Measurements from ENCODE around the gene CAMK1.

Gene CAMK1

GRCh38 chr3:9793161-9793781, 23.5 kb upstream of the CAMK1 start:
- DNase-seq (ENCODE audit: low read depth, low spot score) = peak; percentile 58

GRCh38 chr3:9792405-9793160, 22.8 kb upstream of the CAMK1 start, which contains the start of the genes ARPC4 and TADA3:
Gene ARPC4 (plus strand): TSS chr3:9793082. CDS start chr3:9793122, 40 bp downstream.
Gene TADA3 (minus strand): TSS chr3:9792473. CDS start chr3:9791466, 1,007 bp downstream.
- peak; percentile 97 for DNase-seq (ENCODE audit: low read depth, low spot score)

- no peak for DNase-seq (ENCODE audit: low read depth, low spot score)
These were observed 22.1 kb upstream of the CAMK1 start for GRCh38 chr3:9791790-9792404.

- DNase-seq (ENCODE audit: low read depth, low spot score) = no peak
These were observed 21.4 kb upstream of the CAMK1 start for GRCh38 chr3:9791127-9791526.

DNA sequence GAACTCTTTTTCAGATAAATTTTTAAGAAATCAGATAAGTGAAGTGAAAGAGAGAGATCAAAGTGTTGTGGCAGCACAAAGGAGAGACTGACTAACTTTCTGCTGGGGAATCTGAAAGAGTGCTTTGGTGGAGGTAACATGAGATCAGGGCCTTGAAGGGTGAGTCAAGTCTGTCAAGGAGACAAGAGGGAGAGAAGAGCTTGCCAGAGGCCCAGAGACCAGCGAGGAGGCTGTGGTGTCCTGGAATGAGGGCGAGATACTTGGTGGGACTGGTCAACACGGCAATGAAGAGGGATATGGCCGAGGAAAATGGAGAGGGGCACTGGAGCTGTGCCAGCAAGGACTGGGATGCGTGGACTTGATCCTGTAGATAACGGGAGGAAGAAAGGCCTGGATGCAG, 18.0 kb upstream of the CAMK1 start:
- DNase-seq (ENCODE audit: low read depth, low spot score) = peak; percentile 25

DNA sequence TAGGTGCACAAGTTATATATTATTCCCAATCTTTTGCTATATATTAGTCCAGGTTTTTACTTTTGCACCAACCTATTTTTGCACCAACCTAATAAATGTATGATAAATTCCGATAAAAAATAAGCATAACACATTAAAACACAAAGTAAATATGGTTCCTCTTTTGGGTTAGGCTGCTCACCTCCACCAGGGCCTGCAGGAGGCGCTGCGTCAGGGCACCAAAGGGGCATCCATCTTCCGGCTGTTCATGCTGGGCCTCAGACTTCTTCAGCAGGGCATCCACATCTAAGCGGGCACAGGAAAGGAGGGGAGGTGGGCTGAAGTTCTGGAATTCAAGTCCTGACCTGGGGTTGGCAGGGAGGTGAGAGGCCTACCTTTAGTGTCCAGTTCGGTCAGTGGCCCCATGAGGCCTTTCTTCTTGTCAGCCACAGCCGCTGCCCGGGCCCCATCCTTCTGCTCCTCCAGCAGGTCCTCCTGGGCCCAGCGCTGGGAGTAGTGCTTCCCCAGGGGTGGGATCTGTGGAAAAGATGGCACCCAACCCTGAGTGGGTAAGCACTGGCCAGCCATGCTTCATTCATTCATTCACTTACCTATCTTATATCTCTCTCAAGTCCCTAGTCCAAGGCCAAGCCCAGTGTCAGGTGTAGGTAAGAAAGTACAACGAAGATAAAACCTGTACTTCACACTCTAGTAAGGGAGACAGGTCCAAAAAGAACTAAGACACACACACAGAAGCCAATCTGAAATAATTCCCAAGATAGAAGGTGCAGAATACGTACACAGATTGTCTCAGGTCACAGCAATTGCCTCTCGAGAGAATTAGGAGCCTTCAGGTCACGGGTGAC, 17.3 kb upstream of the CAMK1 start:
- no peak for DNase-seq (ENCODE audit: low read depth, low spot score)

- no peak for DNase-seq (ENCODE audit: low read depth, low spot score)
These were observed 16.5 kb upstream of the CAMK1 start for GRCh38 chr3:9786209-9786739.

- no peak for DNase-seq (ENCODE audit: low read depth, low spot score)
These were observed 15.9 kb upstream of the CAMK1 start for GRCh38 chr3:9785602-9786001.

- DNase-seq (ENCODE audit: low read depth, low spot score) = no peak
These were observed 15.2 kb upstream of the CAMK1 start for GRCh38 chr3:9784965-9785364.

- DNase-seq (ENCODE audit: low read depth, low spot score) = no peak
These were observed 14.2 kb upstream of the CAMK1 start for GRCh38 chr3:9783954-9784353.

- no peak for DNase-seq (ENCODE audit: low read depth, low spot score)
These were observed 13.0 kb upstream of the CAMK1 start for GRCh38 chr3:9782770-9783169.

DNA sequence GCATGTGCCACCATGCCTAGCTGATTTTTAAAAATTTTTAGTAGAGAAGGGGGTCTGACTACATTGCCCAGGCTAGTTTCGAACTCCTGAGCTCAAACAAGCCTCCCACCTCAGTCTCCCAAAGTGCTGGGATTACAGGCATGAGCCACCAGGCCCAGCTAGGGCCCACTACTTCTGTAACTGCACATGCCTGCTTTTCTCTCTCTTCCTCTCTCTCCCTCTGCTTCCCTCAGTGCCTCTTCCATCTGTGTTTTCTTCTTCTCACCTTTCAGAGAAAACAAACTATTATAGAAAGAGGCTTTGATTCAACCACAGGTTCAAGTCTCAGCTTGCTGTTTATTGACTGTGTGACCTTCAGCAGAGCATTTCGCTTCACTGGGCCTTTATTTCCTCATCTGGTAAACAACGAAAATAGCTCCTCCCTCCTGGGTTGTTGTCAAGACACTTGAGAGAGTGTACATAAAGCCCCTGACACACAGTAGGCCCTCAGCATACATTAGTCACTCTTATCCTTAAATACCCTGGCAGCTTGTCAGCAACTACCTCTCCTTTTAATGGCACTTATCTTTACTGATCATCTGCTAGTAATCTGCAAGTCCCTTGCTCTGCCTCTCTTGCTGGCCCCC, 12.3 kb upstream of the CAMK1 start:
- DNase-seq (ENCODE audit: low read depth, low spot score) = no peak

DNA sequence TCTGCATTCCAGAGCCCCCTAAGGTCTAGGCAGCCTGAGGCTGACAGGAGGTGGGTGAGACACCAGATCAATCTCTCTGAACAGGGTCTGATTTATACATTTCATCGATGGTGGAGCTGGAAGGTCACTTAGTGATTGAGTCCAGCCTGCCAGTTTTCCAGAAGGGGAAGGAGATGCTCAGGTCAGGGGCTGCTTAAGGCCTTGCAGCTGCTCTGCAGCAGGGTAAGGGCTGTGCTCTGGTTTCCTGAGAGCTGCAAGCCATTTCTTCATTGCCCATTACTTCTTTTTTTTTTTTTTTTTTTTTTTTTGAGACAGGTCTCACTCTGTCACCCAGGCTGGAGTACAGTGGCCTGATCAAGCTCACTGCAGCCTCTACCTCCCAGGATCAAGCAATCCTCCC, 11.8 kb upstream of the CAMK1 start:
- no peak for DNase-seq (ENCODE audit: low read depth, low spot score)

DNA sequence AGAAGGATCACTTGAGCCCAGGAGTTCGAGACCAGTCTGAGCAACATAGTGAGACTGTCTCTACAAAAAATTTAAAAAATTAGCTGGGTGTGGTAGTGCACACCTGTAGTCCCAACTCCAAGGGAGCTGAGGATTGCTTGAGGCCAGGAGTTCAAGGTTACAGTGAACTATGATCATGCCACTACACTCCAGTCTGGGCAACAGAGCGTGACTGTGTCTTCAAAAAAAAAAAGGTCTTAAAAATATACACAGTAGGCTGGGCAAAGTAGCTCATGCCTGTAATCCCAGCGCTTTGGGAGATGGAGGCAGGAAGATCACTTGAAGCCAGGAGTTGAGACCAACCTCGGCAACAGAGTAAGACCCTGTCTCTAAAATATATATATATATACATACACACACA, 11.2 kb upstream of the CAMK1 start:
- DNase-seq (ENCODE audit: low read depth, low spot score) = no peak

GRCh38 chr3:9780458-9780812, 10.7 kb upstream of the CAMK1 start:
- DNase-seq (ENCODE audit: low read depth, low spot score) = peak; percentile 41

GRCh38 chr3:9779721-9780457, 10.1 kb upstream of the CAMK1 start:
- peak; percentile 54 for DNase-seq (ENCODE audit: low read depth, low spot score)

DNA sequence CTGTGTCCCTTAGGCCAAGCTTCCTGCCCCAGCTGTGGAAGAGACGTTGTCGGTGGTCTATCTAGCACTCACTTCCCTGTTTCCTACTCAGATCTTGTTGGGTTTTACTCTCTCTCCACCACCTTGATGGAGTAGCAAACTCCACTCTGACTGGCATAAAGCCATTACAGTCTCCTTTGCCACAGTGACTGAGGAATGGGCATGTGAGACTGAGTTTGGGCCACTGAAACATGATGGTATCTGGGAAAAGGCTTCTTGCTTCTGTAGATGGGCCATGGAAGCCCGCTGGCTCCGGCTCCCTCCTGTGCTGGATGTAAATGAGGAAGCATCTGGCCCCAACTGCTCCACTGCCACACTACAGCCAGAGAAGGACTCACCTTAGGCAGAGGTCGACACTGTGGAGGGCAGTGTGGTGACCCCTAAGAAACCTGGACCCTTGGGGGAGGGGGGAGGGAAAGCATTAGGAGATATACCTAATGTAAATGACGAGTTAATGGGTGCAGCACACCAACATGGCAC, 9.4 kb upstream of the CAMK1 start:
- no peak for DNase-seq (ENCODE audit: low read depth, low spot score)

DNA sequence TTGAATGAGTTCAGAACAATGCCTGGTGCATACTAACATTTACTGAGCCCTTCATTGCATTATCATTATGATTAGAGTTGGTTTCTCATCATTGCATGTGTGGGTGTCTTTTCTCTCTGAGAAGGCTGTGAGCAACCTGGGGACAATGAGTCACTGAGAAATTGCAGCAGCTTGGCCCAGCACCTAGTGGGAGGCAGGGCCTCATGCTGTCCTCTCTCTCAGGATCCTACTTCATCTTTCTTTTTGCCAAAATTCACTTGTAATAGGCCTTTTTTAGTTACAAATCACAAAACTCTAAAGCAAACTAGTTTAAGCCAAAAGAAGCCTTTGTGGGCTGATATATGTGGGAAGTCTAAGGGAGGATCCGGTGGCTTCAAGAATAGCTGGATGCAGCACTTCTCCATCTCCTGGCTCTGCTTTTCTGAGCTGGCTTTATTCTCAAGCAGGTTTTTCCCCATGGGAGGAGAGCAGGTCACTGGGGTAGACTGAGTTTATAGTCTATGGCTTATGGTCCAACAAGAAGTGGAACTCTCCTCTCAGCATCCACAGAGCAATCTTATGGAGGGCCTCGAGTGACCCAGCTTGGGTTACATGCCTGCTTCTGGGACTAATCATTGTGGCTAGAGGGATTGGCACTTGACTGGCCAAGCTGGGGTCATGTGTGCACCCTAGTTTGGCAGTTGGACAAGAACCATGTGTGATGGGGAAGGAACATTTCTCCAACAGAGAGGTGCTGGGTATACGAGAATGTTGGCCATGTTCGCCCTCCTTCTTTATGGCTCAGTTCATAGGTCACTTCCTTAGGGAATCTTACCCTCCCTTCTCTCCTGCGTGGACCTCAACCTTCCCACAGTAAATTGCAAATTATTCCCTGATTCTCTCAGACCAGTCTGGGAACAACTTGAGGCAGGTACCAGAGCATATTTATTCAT, 8.7 kb upstream of the CAMK1 start:
- DNase-seq (ENCODE audit: low read depth, low spot score) = no peak

- no peak for DNase-seq (ENCODE audit: low read depth, low spot score)
These were observed 7.9 kb upstream of the CAMK1 start for GRCh38 chr3:9777694-9778021.
